H1 (cell line): ENCODE results near the gene MYO15A. TPM values are rescaled to one million over a fixed set of nuclear protein-coding genes. Genes with fewer than 3 reads are reported as not detected.

ENCODE experiments used
- CTCF ChIA-PET: fragments of 300-600 bp; sonication (Branson Sonifier 250); formaldehyde crosslinking; loops from one replicate; lab custom pipeline; 2021; ENCODE audit not compliant: partially characterized antibody; lab: Charles Lee
- POLR2A ChIA-PET: fragments of 300-600 bp; sonication (Branson Sonifier 250); formaldehyde crosslinking; loops from one replicate; lab custom pipeline; 2021; ENCODE audit warnings: inconsistent platforms; ENCODE audit not compliant: partially characterized antibody; lab: Charles Lee
- DNase-seq, 2 experiments: peaks; one replicate each; pipeline versions ENCODE4 v3.0.0 to v3.0.0-alpha.2; 2010 to 2022; ENCODE audit warnings: low spot score in 2 of 2, low read depth in 1 of 2, mixed read lengths in 1 of 2
- FAIRE-seq: peaks from 2 replicates; lab custom pipeline; 2011; peaks lifted over from hg19 to GRCh38; lab: Jason Lieb, UNC
- H2AFZ ChIP-seq: 2 replicates; pipeline ENCODE4 v1.8.1; 2012; ENCODE audit warnings: low read length, inconsistent platforms
- H2AK5ac ChIP-seq: 2 replicates; pipeline ENCODE4 v1.6.1; 2013; ENCODE audit warnings: low read depth, low read length
- H2BK120ac ChIP-seq: replicated peaks from 2 replicates; pipeline ENCODE3; 2013; ENCODE audit warnings: low read depth, low read length, inconsistent platforms
- H2BK12ac ChIP-seq: 2 replicates; pipeline ENCODE4 v1.6.1; 2013; ENCODE audit warnings: low read depth, low read length
- H2BK15ac ChIP-seq: 2 replicates; pipeline ENCODE4 v1.6.1; 2013; ENCODE audit warnings: low read length
- H2BK20ac ChIP-seq: 2 replicates; pipeline ENCODE4 v1.6.1; 2013; ENCODE audit warnings: low read length
- H2BK5ac ChIP-seq: 2 replicates; pipeline ENCODE4 v1.6.1; 2013; ENCODE audit warnings: low read depth, low read length
- H3K14ac ChIP-seq: 2 replicates; pipeline ENCODE4 v1.6.1; 2013; ENCODE audit warnings: inconsistent platforms; ENCODE audit not compliant: insufficient read length
- H3K18ac ChIP-seq: 2 replicates; pipeline ENCODE4 v1.6.1; 2013; ENCODE audit warnings: low read length; ENCODE audit errors: extremely low read depth
- H3K23ac ChIP-seq: 2 replicates; pipeline ENCODE4 v1.6.1; 2013; ENCODE audit warnings: inconsistent platforms; ENCODE audit not compliant: insufficient read length
- H3K23me2 ChIP-seq: 2 replicates; pipeline ENCODE4 v1.6.1; 2013; ENCODE audit warnings: low read depth, low read length
- H3K27ac ChIP-seq: 2 replicates; pipeline ENCODE4 v1.6.1; 2011; ENCODE audit warnings: low read depth, low read length, inconsistent platforms
- H3K27me3 ChIP-seq, 4 experiments: replicated peaks in 1 of 4; 1 replicate in 1 of 4; 2 replicates in 3 of 4; pipeline versions ENCODE4 v1.6.1 to v1.8.1; 2011 to 2013; ENCODE audit warnings: low read length in 3 of 4, mild to moderate bottlenecking in 3 of 4, inconsistent platforms in 2 of 4, mixed read lengths in 2 of 4, moderate library complexity in 1 of 4; ENCODE audit not compliant: control insufficient read depth in 3 of 4, insufficient read depth in 3 of 4; ENCODE audit errors: extremely low read depth in 1 of 4
- H3K36me3 ChIP-seq, 4 experiments: 2 replicates each; pipeline versions ENCODE4 v1.6.1 to v1.8.1; 2011 to 2013; ENCODE audit warnings: mild to moderate bottlenecking in 4 of 4, low read length in 3 of 4, moderate library complexity in 2 of 4, control low read depth in 1 of 4, inconsistent platforms in 1 of 4; ENCODE audit not compliant: insufficient read depth in 4 of 4, control insufficient read depth in 2 of 4
- H3K4ac ChIP-seq: replicated peaks from 2 replicates; pipeline ENCODE3; 2013; ENCODE audit warnings: low read length, low read depth, mixed read lengths, inconsistent platforms; ENCODE audit not compliant: insufficient read length
- H3K4me1 ChIP-seq, 4 experiments: replicated peaks in 1 of 4; 1 replicate in 1 of 4; 2 replicates in 3 of 4; pipeline versions ENCODE4 v1.6.1 to v1.8.1; 2011 to 2013; ENCODE audit warnings: low read length in 3 of 4, inconsistent platforms in 2 of 4, mixed read lengths in 1 of 4; ENCODE audit not compliant: insufficient read depth in 4 of 4, control insufficient read depth in 3 of 4
- H3K4me2 ChIP-seq, 2 experiments: 2 replicates each; pipeline versions ENCODE4 v1.6.1 to v1.8.1; 2011 to 2013; ENCODE audit warnings: low read depth in 2 of 2, low read length in 2 of 2, control low read depth in 1 of 2, inconsistent platforms in 1 of 2, mild to moderate bottlenecking in 1 of 2; ENCODE audit not compliant: insufficient read depth in 1 of 2
- H3K4me3 ChIP-seq, 4 experiments: fragments of 200-600, 300-600 bp in 1 of 4; sonication (generic), shearing (Covaris generic), sonication (Bioruptor Twin) in 1 of 4; 2 replicates each; pipeline versions ENCODE4 v1.5.1 to v1.8.1; 2011 to 2016; ENCODE audit warnings: low read length in 4 of 4, low read depth in 3 of 4, control low read depth in 2 of 4, inconsistent platforms in 2 of 4, mild to moderate bottlenecking in 2 of 4, mixed read lengths in 1 of 4, moderate library complexity in 1 of 4; ENCODE audit not compliant: insufficient read depth in 2 of 4; ENCODE audit errors: extremely low read depth in 1 of 4
- H3K56ac ChIP-seq: replicated peaks from 2 replicates; pipeline ENCODE3; 2013; ENCODE audit warnings: low read depth, mild to moderate bottlenecking, mixed read lengths, low read length, inconsistent platforms; ENCODE audit not compliant: insufficient read length
- H3K79me1 ChIP-seq: 2 replicates; pipeline ENCODE4 v1.6.1; 2013; ENCODE audit warnings: low read depth, low read length, control low read depth
- H3K79me2 ChIP-seq, 2 experiments: 2 replicates each; pipeline versions ENCODE4 v1.6.1 to v1.8.1; 2012 to 2013; ENCODE audit warnings: low read length in 2 of 2, mild to moderate bottlenecking in 2 of 2, inconsistent platforms in 1 of 2; ENCODE audit not compliant: insufficient read depth in 2 of 2, control insufficient read depth in 1 of 2
- H3K9ac ChIP-seq, 4 experiments: replicated peaks in 1 of 4; 1 replicate in 1 of 4; 2 replicates in 3 of 4; pipeline versions ENCODE4 v1.6.1 to v1.8.1; 2011 to 2013; ENCODE audit warnings: low read depth in 3 of 4, low read length in 3 of 4, control low read depth in 2 of 4, mild to moderate bottlenecking in 2 of 4, moderate library complexity in 2 of 4, inconsistent platforms in 1 of 4; ENCODE audit errors: extremely low read depth in 1 of 4
- H3K9me3 ChIP-seq, 2 experiments: 2 replicates each; pipeline versions ENCODE4 v1.6.1 to v1.8.1; 2012 to 2013; ENCODE audit warnings: mild to moderate bottlenecking in 2 of 2, moderate library complexity in 2 of 2, control low read depth in 1 of 2, inconsistent platforms in 1 of 2, low read depth in 1 of 2, low read length in 1 of 2, mixed read lengths in 1 of 2; ENCODE audit not compliant: insufficient read depth in 2 of 2
- H4K20me1 ChIP-seq, 2 experiments: replicated peaks in 1 of 2; 2 replicates each; pipeline versions ENCODE3 to v1.8.1; 2011 to 2013; ENCODE audit warnings: inconsistent platforms in 2 of 2, low read length in 2 of 2, mild to moderate bottlenecking in 1 of 2; ENCODE audit not compliant: insufficient read depth in 2 of 2, control insufficient read depth in 1 of 2
- H4K5ac ChIP-seq: 2 replicates; pipeline ENCODE4 v1.6.1; 2013; ENCODE audit warnings: low read length, low read depth, mixed read lengths, inconsistent platforms; ENCODE audit not compliant: insufficient read length
- H4K8ac ChIP-seq: 2 replicates; pipeline ENCODE4 v1.8.0; 2013; ENCODE audit warnings: mild to moderate bottlenecking, moderate library complexity, low read length, inconsistent platforms; ENCODE audit not compliant: insufficient read depth; ENCODE audit errors: extremely low read depth
- H4K91ac ChIP-seq: replicated peaks from 2 replicates; pipeline ENCODE3; 2013; ENCODE audit warnings: low read length, mixed read lengths, inconsistent platforms; ENCODE audit not compliant: insufficient read length
- BACH1 ChIP-seq: IDR thresholded peaks from 2 replicates; pipeline ENCODE4 v1.6.1; 2012; ENCODE audit warnings: low read length, improper control_type of control experiment
- EGR1 ChIP-seq: IDR thresholded peaks from 2 replicates; pipeline ENCODE4 v1.6.1; 2011; ENCODE audit warnings: low read depth, low read length, borderline replicate concordance
- MAFK ChIP-seq: IDR thresholded peaks from 2 replicates; pipeline ENCODE4 v1.6.1; 2012; ENCODE audit warnings: low read depth, mild to moderate bottlenecking, improper control_type of control experiment, low read length
- NANOG ChIP-seq: IDR thresholded peaks from 2 replicates; pipeline ENCODE4 v1.6.1; 2011; ENCODE audit warnings: low read length, low read depth, mild to moderate bottlenecking, inconsistent platforms; ENCODE audit not compliant: insufficient read depth, poor library complexity, severe bottlenecking
- POLR2AphosphoS5 ChIP-seq: IDR thresholded peaks from 2 replicates; pipeline ENCODE4 v1.6.1; 2011; ENCODE audit warnings: low read depth, low read length
- RBBP5 ChIP-seq: IDR thresholded peaks from 2 replicates; pipeline ENCODE4 v1.7.1; 2012; ENCODE audit warnings: low read depth, mild to moderate bottlenecking, inconsistent platforms, low read length, moderate library complexity, borderline replicate concordance
- SIRT6 ChIP-seq: IDR thresholded peaks from one replicate; pipeline ENCODE4 v1.7.1; 2012; ENCODE audit warnings: low read length, inconsistent platforms
- SP2 ChIP-seq: IDR thresholded peaks from 2 replicates; pipeline ENCODE4 v1.6.1; 2012; ENCODE audit warnings: mild to moderate bottlenecking, low read length, inconsistent platforms
- SP4 ChIP-seq: IDR thresholded peaks from 2 replicates; pipeline ENCODE4 v1.6.1; 2012; ENCODE audit warnings: low read length, inconsistent platforms
- SRF ChIP-seq: IDR thresholded peaks from 2 replicates; pipeline ENCODE4 v1.6.1; 2011; ENCODE audit warnings: mild to moderate bottlenecking, low read depth, low read length, moderate library complexity
- TAF1 ChIP-seq: IDR thresholded peaks from 2 replicates; pipeline ENCODE4 v1.6.1; 2011; ENCODE audit warnings: mild to moderate bottlenecking, low read depth, low read length
- YY1 ChIP-seq: IDR thresholded peaks from 2 replicates; pipeline ENCODE4 v1.6.1; 2011; ENCODE audit warnings: low read depth, mild to moderate bottlenecking, low read length
- ZNF274 ChIP-seq: IDR thresholded peaks from 2 replicates; pipeline ENCODE4 v1.7.0; 2012; ENCODE audit warnings: low read length, borderline replicate concordance; ENCODE audit errors: extremely low read depth
- WGBS, 2 experiments: shearing (Covaris generic) in 1 of 2; methylation state at CpG; one replicate each; pipeline versions ENCODE4 v1.1.6 to v1.1.7; 2013 to 2015; ENCODE audit warnings: low lambda C conversion rate in 2 of 2, mixed read lengths in 2 of 2, inconsistent platforms in 1 of 2, low coverage in 1 of 2, missing lambda C conversion rate in 1 of 2; ENCODE audit not compliant: insufficient replicate concordance in 2 of 2, insufficient coverage in 1 of 2, insufficient read length in 1 of 2; ENCODE audit errors: extremely low coverage in 1 of 2, missing lambda C conversion rate in 1 of 2; 5-methylcytosine and 5-hydroxymethylcytosine counted together
- polyA plus RNA-seq, 7 experiments: library from polyadenylated mRNA; depleted of rRNA in 3 of 7; stranded (reverse) in 5 of 7; unstranded in 2 of 7; fragments of >200 nt in 5 of 7; fragments of 200-250 nt in 2 of 7; gene quantifications; 1 replicate in 5 of 7; 2 replicates in 1 of 7; 4 replicates in 1 of 7; pipeline versions ENCODE4 v1.2.1 to v1.2.3, GENCODE V29; 2011 to 2013; ENCODE audit warnings: missing spikeins in 2 of 7, mixed read lengths in 2 of 7
- total RNA-seq: library from RNA; stranded (reverse); fragmentation: NEBNext Ultra II Directional; extraction: Animal tissue kit (Norgen Biotek cat#: 25700); gene quantifications from 2 replicates; pipeline ENCODE4 v1.2.1, GENCODE V29; 2021

Gene MYO15A
- total and polyA plus RNA-seq, 2 of the 8 experiments (the other 6 are each of a cell fraction or from before 2014, with no cell fraction given) = 1.6 to 4.2 TPM

DNA sequence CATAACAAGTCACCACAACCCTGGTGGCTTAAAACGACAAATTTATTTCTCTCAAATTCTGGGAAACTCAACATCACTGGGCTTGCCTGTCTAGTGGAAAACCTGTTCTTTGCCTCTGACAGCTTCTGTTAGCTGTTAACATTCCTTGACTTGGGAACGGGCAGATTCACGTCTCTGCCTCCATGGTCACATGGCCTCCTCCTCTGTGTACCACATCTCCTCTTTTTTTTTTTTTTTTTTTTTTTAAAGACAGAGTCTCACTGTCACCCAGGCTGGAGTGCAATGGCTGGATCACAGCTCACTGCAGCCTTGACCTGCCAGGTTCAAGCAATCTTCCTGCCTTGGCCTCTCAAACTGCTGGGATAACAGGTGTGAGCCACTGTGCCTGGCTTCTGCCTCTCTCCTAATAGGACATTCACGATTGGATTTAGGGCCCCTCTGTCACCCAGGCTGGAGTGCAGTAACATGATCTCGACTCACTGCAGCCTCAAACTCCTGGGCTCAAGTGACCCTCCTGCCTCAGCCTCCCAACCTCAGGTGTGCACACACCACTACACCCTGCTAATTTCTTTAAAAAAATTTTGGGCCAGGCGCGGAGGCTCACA, 105.2 kb downstream of the MYO15A start:
- WGBS, 2 experiments = 90% methylated on average over 7 of the region's 7 CpGs; no CpG with 5 or more reads in 1 of the 2 experiments
- FAIRE-seq = no peak
- Histone ChIP-seq H3K9me3 (no peaks in the 10 kb centered on the region), H4K91ac (no peak overlapping the region), H2AFZ (no peak overlapping the region), H4K20me1 (no peaks in the 10 kb centered on the region), H2BK15ac (no peak overlapping the region), H3K18ac (no peak overlapping the region), H3K79me1 (no peaks in the 10 kb centered on the region), H4K5ac (no peak overlapping the region), H2BK5ac (no peak overlapping the region), H3K23ac (no peak overlapping the region), H3K4me2 (no peak overlapping the region), H3K4ac (no peak overlapping the region), H3K27ac (no peak overlapping the region), H2BK20ac (no peak overlapping the region), H3K14ac (no peak overlapping the region), H3K4me1 (no peaks in the 10 kb centered on the region), H3K56ac (no peak overlapping the region), H4K8ac (no peak overlapping the region), H3K27me3 (no peaks in the 10 kb centered on the region), H2BK120ac (no peak overlapping the region), H3K4me3 (no peak overlapping the region), H2AK5ac (no peak overlapping the region), H3K9ac (no peak overlapping the region), H3K36me3 (peaks cover 0 to 16% (median 6%) of the 10 kb centered on the region in 4 experiments; a peak in 4 of 8 replicates), H2BK12ac (no peak overlapping the region), H3K79me2 (no peaks in the 10 kb centered on the region), H3K23me2 (no peaks in the 10 kb centered on the region)
- no peak for DNase-seq
- POLR2A ChIA-PET = interaction anchor here (0.6 kb wide), 1 partner anchor 24 kb away, joined by 4 read pairs; no protein-coding TSS in a partner anchor
- CTCF ChIA-PET = interaction anchor here (1.2 to 11.4 kb wide), 4 partner anchors 9 to 16 kb away, joined by 3 to 76 read pairs (median 6); partner anchors contain the start of gene LLGL1
- TF ChIP-seq ZNF274 = no peak
- no peak for TF ChIP-seq BACH1
- TF ChIP-seq POLR2AphosphoS5 = no peak
- TF ChIP-seq SP2 = no peak
- no peak for TF ChIP-seq RBBP5
- no peak for TF ChIP-seq SP4
- no peak for TF ChIP-seq SRF
- no peak for TF ChIP-seq YY1
- TF ChIP-seq EGR1 = no peak
- no peak for TF ChIP-seq TAF1
- no peak for TF ChIP-seq MAFK
- no peak for TF ChIP-seq NANOG
- TF ChIP-seq SIRT6 = no peak
